ENCODE results near the gene THEMIS2. TPM values are rescaled to one million over a fixed set of nuclear protein-coding genes. Genes with fewer than 3 reads are reported as not detected.

Gene THEMIS2
- total and polyA plus RNA-seq, 9 of the 15 experiments (the other 6 are each of a cell fraction or from before 2014, with no cell fraction given): 2.3 to 12.7 (median 8.0) TPM

DNA sequence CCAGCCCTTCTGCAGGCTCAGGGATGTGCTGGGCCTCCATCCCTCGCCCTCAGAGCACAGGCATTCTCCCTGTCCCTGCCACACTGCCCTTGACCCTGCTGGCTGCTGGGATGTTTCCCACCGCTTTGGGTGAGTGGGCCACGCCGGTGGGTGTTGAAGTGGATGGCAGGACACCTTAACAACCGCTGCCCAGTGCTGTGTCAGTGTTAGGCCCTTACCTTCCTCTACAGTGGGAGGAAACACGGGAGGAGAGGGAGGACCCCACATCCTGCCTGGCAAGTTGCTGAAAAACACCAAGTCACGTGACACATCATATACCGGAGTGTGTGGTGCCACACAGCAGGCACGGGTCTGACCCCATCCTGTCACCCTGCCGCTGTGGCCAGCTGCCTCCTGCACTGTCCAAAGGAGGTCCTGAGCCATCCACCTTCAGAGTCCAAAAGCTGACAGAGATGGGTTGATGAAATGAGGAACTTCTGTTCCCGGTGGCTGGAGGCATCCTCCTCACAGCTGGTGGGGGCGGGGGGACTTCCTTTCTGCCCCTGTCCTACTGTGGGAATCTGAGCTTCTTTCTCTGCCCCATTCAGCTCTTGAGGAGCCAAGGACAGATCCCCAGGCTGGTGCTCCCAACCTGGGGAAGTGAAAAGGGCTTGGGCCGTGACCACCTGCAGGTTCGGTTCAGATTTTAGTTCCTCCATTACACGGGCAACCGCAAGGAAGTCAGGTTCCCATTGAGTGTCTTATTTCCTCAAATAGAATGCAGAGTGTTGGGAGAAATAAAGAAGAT, 3.2 kb upstream of the THEMIS2 start (continued):
- TF ChIP-seq USF1 (CRISPR knock-in tag; IDR thresholded peaks at IDR 0.05): peak; percentile 90
- TF ChIP-seq, protein P1, sequence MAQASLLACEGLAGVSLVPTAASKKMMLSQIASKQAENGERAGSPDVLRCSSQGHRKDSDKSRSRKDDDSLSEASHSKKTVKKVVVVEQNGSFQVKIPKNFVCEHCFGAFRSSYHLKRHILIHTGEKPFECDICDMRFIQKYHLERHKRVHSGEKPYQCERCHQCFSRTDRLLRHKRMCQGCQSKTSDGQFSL (CRISPR knock-in tag; IDR thresholded peaks at IDR 0.05): peak; percentile 36; the same call in 1 of the 2 replicates
- TF ChIP-seq, protein P1 (tag; IDR thresholded peaks at IDR 0.05): peak in 1 of 2 experiments; percentile 68; a peak in 2 of 4 replicates
- 0 out of 2 replicates have a peak, but pooled peaks have one; percentile 3 for TF ChIP-seq L3MBTL2 (IDR thresholded peaks at IDR 0.05)
- TF ChIP-seq KDM1A (IDR thresholded peaks at IDR 0.05): no peak
- no peak for TF ChIP-seq MYNN (IDR thresholded peaks at IDR 0.05)
- TF ChIP-seq MYNN (CRISPR knock-in tag; IDR thresholded peaks at IDR 0.05): no peak
- no peak for TF ChIP-seq MYC (IDR thresholded peaks at IDR 0.05; ENCODE audit: low read depth, low read length)
- peak; percentile 46; the same call in 1 of the 2 replicates for TF ChIP-seq MYC (CRISPR knock-in tag; IDR thresholded peaks at IDR 0.05; ENCODE audit: borderline replicate concordance, low read depth)
- TF ChIP-seq PURB (CRISPR knock-in tag; IDR thresholded peaks at IDR 0.05; ENCODE audit: low read depth): no peak
- no peak for TF ChIP-seq ZNF668 (CRISPR knock-in tag; IDR thresholded peaks at IDR 0.05)
- 0 out of 2 replicates have a peak, but pooled peaks have one; percentile 10 for TF ChIP-seq ZBTB9 (CRISPR knock-in tag; IDR thresholded peaks at IDR 0.05)
- peak; percentile 29 to 39; a peak in 1 of 4 replicates for TF ChIP-seq RCOR1 (IDR thresholded peaks at IDR 0.05; ENCODE audit: borderline replicate concordance in 1 of 2, low read depth in 2 of 2, low read length in 2 of 2)
- peak; percentile 33; the same call in 1 of the 2 replicates for TF ChIP-seq SMAD4 (CRISPR knock-in tag; conservative IDR thresholded peaks at IDR 0.05)
- TF ChIP-seq, protein P2, sequence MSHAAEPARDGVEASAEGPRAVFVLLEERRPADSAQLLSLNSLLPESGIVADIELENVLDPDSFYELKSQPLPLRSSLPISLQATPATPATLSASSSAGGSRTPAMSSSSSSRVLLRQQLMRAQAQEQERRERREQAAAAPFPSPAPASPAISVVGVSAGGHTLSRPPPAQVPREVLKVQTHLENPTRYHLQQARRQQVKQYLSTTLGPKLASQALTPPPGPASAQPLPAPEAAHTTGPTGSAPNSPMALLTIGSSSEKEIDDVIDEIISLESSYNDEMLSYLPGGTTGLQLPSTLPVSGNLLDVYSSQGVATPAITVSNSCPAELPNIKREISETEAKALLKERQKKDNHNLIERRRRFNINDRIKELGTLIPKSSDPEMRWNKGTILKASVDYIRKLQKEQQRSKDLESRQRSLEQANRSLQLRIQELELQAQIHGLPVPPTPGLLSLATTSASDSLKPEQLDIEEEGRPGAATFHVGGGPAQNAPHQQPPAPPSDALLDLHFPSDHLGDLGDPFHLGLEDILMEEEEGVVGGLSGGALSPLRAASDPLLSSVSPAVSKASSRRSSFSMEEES (CRISPR knock-in tag; IDR thresholded peaks at IDR 0.05): peak; percentile 98
- no peak for TF ChIP-seq THRAP3 (IDR thresholded peaks at IDR 0.05; ENCODE audit: borderline replicate concordance)
- peak; percentile 79 for TF ChIP-seq SPI1 (IDR thresholded peaks at IDR 0.05; ENCODE audit: borderline replicate concordance, low read depth, low read length)
- TF ChIP-seq POLR2G (IDR thresholded peaks at IDR 0.05; ENCODE audit: low read depth, low read length): 0 out of 2 replicates have a peak, but pooled peaks have one; percentile 38
- TF ChIP-seq, protein P3, sequence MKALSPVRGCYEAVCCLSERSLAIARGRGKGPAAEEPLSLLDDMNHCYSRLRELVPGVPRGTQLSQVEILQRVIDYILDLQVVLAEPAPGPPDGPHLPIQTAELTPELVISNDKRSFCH (CRISPR knock-in tag; IDR thresholded peaks at IDR 0.05): no peak
- TF ChIP-seq, protein P3 (tag; IDR thresholded peaks at IDR 0.05): peak; percentile 44; the same call in 1 of the 2 replicates
